Naive thymus-derived CD4-positive, alpha-beta T cell (primary cell): ENCODE data around the gene OR1F1. TPM values are rescaled to one million over a fixed set of nuclear protein-coding genes. Genes with fewer than 3 reads are reported as not detected.

Experiments used
- ATAC-seq: fragments of 150-1000 bp; cut with Tn5 transposase; 2 replicates; pipeline ENCODE4 v1.10.0; 2021; ENCODE audit warnings: mild to moderate bottlenecking, moderate library complexity
- CTCF ChIA-PET: fragments of 350-600 bp; sonication (Branson Sonifier 250); formaldehyde crosslinking; loops from one replicate; lab custom pipeline; 2021; ENCODE audit warnings: antibody characterized with exemption; lab: Charles Lee
- POLR2A ChIA-PET: fragments of 350-600 bp; sonication (Branson Sonifier 250); formaldehyde crosslinking; loops from one replicate; lab custom pipeline; 2021; ENCODE audit warnings: antibody characterized with exemption, inconsistent platforms; lab: Charles Lee
- DNase-seq, 9 donors: peaks; one replicate each; pipeline versions ENCODE4 v3.0.0 to v3.0.0-alpha.2; 2020 to 2022; ENCODE audit warnings: mixed read lengths in 1 of 9
- H3K27ac ChIP-seq: one replicate; pipeline ENCODE4 v1.7.0; 2013; ENCODE audit warnings: mild to moderate bottlenecking, low read depth, low read length, moderate library complexity
- H3K27me3 ChIP-seq, 2 donors: one replicate each; pipeline ENCODE4 v1.7.0; 2013; ENCODE audit warnings: low read length in 2 of 2, mild to moderate bottlenecking in 2 of 2, moderate library complexity in 2 of 2; ENCODE audit not compliant: control insufficient read depth in 2 of 2, insufficient read depth in 2 of 2
- H3K36me3 ChIP-seq, 3 experiments: 1 replicate in 2 of 3; 2 replicates in 1 of 3; pipeline ENCODE4 v1.7.0; 2013; ENCODE audit warnings: low read length in 3 of 3, mild to moderate bottlenecking in 3 of 3, moderate library complexity in 1 of 3; ENCODE audit not compliant: insufficient read depth in 3 of 3, control insufficient read depth in 2 of 3
- H3K4me1 ChIP-seq, 2 donors: one replicate each; pipeline ENCODE4 v1.7.0; 2013; ENCODE audit warnings: low read length in 2 of 2, mild to moderate bottlenecking in 2 of 2, moderate library complexity in 1 of 2; ENCODE audit not compliant: control insufficient read depth in 2 of 2, insufficient read depth in 2 of 2
- H3K4me3 ChIP-seq: 2 replicates; pipeline ENCODE4 v1.7.0; 2013; ENCODE audit warnings: mild to moderate bottlenecking, low read length
- H3K9me3 ChIP-seq, 3 experiments: 1 replicate in 2 of 3; 2 replicates in 1 of 3; pipeline ENCODE4 v1.7.0; 2013; ENCODE audit warnings: low read length in 3 of 3; ENCODE audit not compliant: control insufficient read depth in 2 of 3
- H3K27ac Mint-ChIP-seq, 9 donors: one replicate each; pipeline ENCODE4 v1.8.0; 2020 to 2022; ENCODE audit warnings: mixed read lengths in 9 of 9, mild to moderate bottlenecking in 8 of 9, moderate library complexity in 5 of 9, inconsistent platforms in 2 of 9
- H3K27me3 Mint-ChIP-seq, 5 donors: one replicate each; pipeline ENCODE4 v1.8.0; 2021 to 2022; ENCODE audit warnings: mixed read lengths in 5 of 5, mild to moderate bottlenecking in 1 of 5
- H3K36me3 Mint-ChIP-seq, 5 donors: one replicate each; pipeline ENCODE4 v1.8.0; 2020 to 2022; ENCODE audit warnings: mixed read lengths in 5 of 5, mild to moderate bottlenecking in 3 of 5, inconsistent platforms in 1 of 5
- H3K4me1 Mint-ChIP-seq, 7 donors: one replicate each; pipeline ENCODE4 v1.8.0; 2020 to 2022; ENCODE audit warnings: mixed read lengths in 7 of 7, mild to moderate bottlenecking in 3 of 7, inconsistent platforms in 1 of 7
- H3K4me3 Mint-ChIP-seq, 10 donors: one replicate each; pipeline ENCODE4 v1.8.0; 2020 to 2022; ENCODE audit warnings: mild to moderate bottlenecking in 10 of 10, mixed read lengths in 10 of 10, moderate library complexity in 6 of 10, inconsistent platforms in 2 of 10
- H3K9me3 Mint-ChIP-seq, 11 donors: one replicate each; pipeline ENCODE4 v1.8.0; 2020 to 2022; ENCODE audit warnings: mixed read lengths in 11 of 11, mild to moderate bottlenecking in 4 of 11, inconsistent platforms in 1 of 11, moderate library complexity in 1 of 11
- intact Hi-C, 2 donors: fragments of 100-400 bp; cut with micrococcal nuclease; formaldehyde crosslinking; loops; one replicate each; pipeline ENCODE4 v1.15.1; 2023
- polyA plus RNA-seq, 2 donors: library from polyadenylated mRNA; unstranded; fragments of 300-500 nt; fragmentation: Illumina TruSeq; gene quantifications; one replicate each; pipeline ENCODE4 v1.2.3, GENCODE V29; 2021
- total RNA-seq, 6 experiments: library from RNA in 5 of 6; stranded (reverse) in 5 of 6; gene quantifications; 1 replicate in 5 of 6; 2 replicates in 1 of 6; pipeline ENCODE4 v1.2.3 and lab custom pipeline; 2021 to 2026

Gene OR1F1
- total and polyA plus RNA-seq, 7 experiments from 2014 or later, result 0.35 to 0.41 (median 0.38) TPM; not detected in 4

GRCh38 chr16:3149193-3149530 is 38.8 kb upstream of the OR1F1 start:
- Histone ChIP-seq H3K4me1 (peaks cover 0 to 5% of the 10 kb centered on the region in 2 donors), H3K9me3 (no peaks in the 10 kb centered on the region), H3K36me3 (no peaks in the 10 kb centered on the region), H3K27ac (no peak overlapping the region), H3K4me3 (peak overlapping the region; percentile 73), H3K27me3 (no peaks in the 10 kb centered on the region)
- DNase-seq, result no peak
- intact Hi-C loops, result no loop called here
- POLR2A ChIA-PET, result interaction anchor here (0.6 to 8.0 kb wide), 7 partner anchors 10 to 252 kb away, joined by 3 to 91 read pairs (median 5); partner anchors contain the start of genes ZNF174, ZNF213 and ZSCAN32
- Mint-ChIP-seq H3K27ac (peak overlapping the region in 5 of 9 donors; percentile 46 to 68 (median 51)), H3K9me3 (peaks cover 0 to 22% (median 7%) of the 10 kb centered on the region in 11 donors), H3K4me3 (peak overlapping the region; percentile 72 to 91 (median 86)), H3K27me3 (peaks cover 0 to 19% (median 0%) of the 10 kb centered on the region in 5 donors), H3K36me3 (peaks cover 0 to 9% (median 0%) of the 10 kb centered on the region in 5 donors), H3K4me1 (peaks cover 11 to 31% (median 22%) of the 10 kb centered on the region in 7 donors)
- no peak for ATAC-seq
- CTCF ChIA-PET, result interaction anchor here (0.9 to 2.9 kb wide), 3 partner anchors 9 to 50 kb away, joined by 3 to 12 read pairs (median 5); partner anchors contain the start of gene ZSCAN10

DNA sequence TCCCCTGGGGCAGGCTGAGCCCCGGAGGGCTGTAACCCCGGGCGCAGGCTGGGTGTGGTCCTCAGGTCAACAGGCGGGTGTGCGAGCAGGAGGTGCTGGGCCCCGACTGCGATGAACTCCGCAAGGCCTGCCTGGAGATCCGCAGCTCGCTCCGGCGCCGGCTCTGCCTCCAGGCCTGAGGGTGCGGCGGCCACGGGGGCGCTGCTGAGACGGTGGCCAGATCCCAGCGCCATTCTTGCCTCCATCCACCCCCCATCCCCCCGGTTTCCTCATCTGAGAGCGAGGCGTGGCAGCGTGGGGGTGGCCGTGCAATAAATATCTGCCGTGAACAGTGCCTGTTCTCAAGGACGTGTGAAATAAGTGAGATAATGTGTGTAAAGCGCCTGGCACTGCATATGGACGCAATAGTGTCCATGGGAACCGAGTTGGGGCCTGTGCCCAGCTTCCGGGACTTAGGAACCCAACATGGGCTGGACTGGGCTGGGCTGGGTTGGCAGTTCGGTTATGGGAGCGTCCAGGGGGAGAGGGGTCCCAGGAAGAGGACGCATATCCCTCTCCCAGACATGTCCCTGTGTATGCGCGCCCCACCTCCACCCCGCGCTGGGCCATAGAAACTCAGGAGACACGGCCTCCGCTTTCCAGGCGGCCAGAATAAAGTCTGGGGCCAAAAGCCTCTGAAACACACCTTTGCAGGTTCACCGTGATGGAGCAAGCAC is 38.2 kb upstream of the OR1F1 start:
- Mint-ChIP-seq H3K27ac (peak overlapping the region; percentile 36 to 98 (median 85)), H3K4me3 (peak overlapping the region; percentile 83 to 91 (median 88)), H3K36me3 (peaks cover 0 to 12% (median 0%) of the 10 kb centered on the region in 5 donors), H3K4me1 (peaks cover 11 to 35% (median 22%) of the 10 kb centered on the region in 7 donors), H3K9me3 (peaks cover 0 to 29% (median 10%) of the 10 kb centered on the region in 11 donors), H3K27me3 (peaks cover 0 to 22% (median 0%) of the 10 kb centered on the region in 5 donors)
- POLR2A ChIA-PET, result interaction anchor here (0.6 to 8.0 kb wide), 25 partner anchors 9 to 354 kb away, joined by 3 to 91 read pairs (median 5); partner anchors contain the start of genes IL32, ZNF174, ZNF213 and ZNF597
- Histone ChIP-seq H3K27ac (peak overlapping the region; percentile 71), H3K4me1 (peaks cover 0 to 5% of the 10 kb centered on the region in 2 donors), H3K36me3 (no peaks in the 10 kb centered on the region), H3K27me3 (no peaks in the 10 kb centered on the region), H3K9me3 (peaks cover 0 to 3% (median 0%) of the 10 kb centered on the region in 3 experiments), H3K4me3 (peak overlapping the region; percentile 73)
- CTCF ChIA-PET, result interaction anchor here (0.5 to 2.9 kb wide), 8 partner anchors 8 to 131 kb away, joined by 3 to 12 read pairs (median 4); partner anchors contain the start of gene ZSCAN10
- DNase-seq (peak in 6 of 9 donors; percentile 33 to 62 (median 41)), ATAC-seq (peak; percentile 28)
- intact Hi-C loops, result loop anchor here (1.0 to 10.0 kb wide), 14 partner anchors 9 to 1655 kb away; partner anchors contain the start of genes CLUAP1 (in 1 of the 2), NLRC3 (in 1 of the 2), OR1F1 (in 1 of the 2) and ROGDI (in 1 of the 2)

DNA sequence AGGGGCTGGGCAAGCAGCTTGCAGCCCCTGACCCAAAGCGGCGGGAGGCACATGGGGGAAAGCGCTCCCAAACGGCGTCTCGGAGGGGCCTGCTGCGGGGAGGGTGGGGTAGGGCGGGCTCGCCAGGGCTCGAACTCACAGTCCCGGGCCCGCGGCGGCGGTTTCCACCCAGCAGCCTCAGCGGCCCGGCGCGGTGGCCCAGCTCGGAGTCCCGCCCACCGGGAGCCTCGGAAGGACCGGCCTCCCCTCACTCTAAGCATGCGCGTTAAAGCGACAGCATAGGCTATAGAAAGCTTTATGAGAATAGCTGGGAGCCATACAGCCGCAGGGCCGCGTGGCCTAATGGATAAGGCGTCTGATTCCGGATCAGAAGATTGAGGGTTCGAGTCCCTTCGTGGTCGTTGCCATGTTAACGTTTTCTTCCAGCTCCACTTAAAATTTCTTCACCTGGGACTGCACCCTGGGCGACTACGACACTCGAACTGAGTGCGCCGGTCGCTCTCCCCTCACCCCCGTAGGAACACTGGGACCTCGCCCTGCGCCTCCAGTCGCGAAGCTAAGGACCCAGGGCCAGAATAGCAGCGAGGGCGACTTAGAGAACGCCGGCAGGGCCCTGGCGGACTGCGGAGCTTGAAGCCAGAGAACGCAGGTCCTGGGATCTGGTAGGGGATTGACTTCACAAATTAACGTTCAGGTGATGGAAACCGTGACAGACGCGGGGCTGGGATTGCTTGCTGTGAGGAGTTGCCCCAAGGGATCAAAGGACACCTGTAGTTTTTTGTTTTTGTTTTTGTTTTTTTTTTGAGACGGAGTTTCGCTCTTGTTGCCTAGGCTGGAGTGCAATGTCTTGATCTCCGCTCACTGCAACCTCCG is 37.4 kb upstream of the OR1F1 start:
- H3K36me3 ChIP-seq, result no peaks in the 10 kb centered on the region

GRCh38 chr16:3152027-3152276 is 36.1 kb upstream of the OR1F1 start:
- peak overlapping the region; percentile 59 for H3K4me3 ChIP-seq
- no peaks in the 10 kb centered on the region for H3K36me3 ChIP-seq
- H3K4me1 Mint-ChIP-seq, result peaks cover 11 to 42% (median 22%) of the 10 kb centered on the region in 7 donors
- peak in 4 of 9 donors; percentile 30 to 47 (median 42) for DNase-seq
- H3K27ac ChIP-seq, result peak overlapping the region; percentile 24
- intact Hi-C loops, result loop anchor here (5.0 to 10.0 kb wide), 4 partner anchors 35 to 1653 kb away; partner anchors contain the start of genes NLRC3 (in 1 of the 2), OR1F1 (in 1 of the 2) and ROGDI (in 1 of the 2)
- CTCF ChIA-PET, result interaction anchor here (0.9 to 1.1 kb wide), 3 partner anchors 17 to 219 kb away, joined by 3 to 4 read pairs (median 4); partner anchors contain the start of gene ZNF213
- H3K27ac Mint-ChIP-seq, result peak overlapping the region; percentile 85 to 99 (median 95)
- peaks cover 0 to 11% (median 5%) of the 10 kb centered on the region in 3 experiments for H3K9me3 ChIP-seq
- peaks cover 0 to 48% (median 12%) of the 10 kb centered on the region in 11 donors for H3K9me3 Mint-ChIP-seq
- H3K27me3 Mint-ChIP-seq, result peaks cover 0 to 27% (median 0%) of the 10 kb centered on the region in 5 donors
- peaks cover 0 to 5% of the 10 kb centered on the region in 2 donors for H3K4me1 ChIP-seq
- ATAC-seq, result no peak
- H3K4me3 Mint-ChIP-seq, result peak overlapping the region; percentile 80 to 91 (median 87)
- H3K36me3 Mint-ChIP-seq, result peaks cover 0 to 12% (median 0%) of the 10 kb centered on the region in 5 donors
- H3K27me3 ChIP-seq, result no peaks in the 10 kb centered on the region
- POLR2A ChIA-PET, result interaction anchor here (0.6 to 8.0 kb wide), 8 partner anchors 14 to 1349 kb away, joined by 3 to 91 read pairs (median 3); partner anchors contain the start of gene ZNF213

More for the DNA sequence above, 37.4 kb upstream of the OR1F1 start:
- intact Hi-C loops, result loop anchor here (1.0 to 10.0 kb wide), 14 partner anchors 8 to 1654 kb away; partner anchors contain the start of genes CLUAP1 (in 1 of the 2), NLRC3 (in 1 of the 2), OR1F1 (in 1 of the 2) and ROGDI (in 1 of the 2)
- Histone ChIP-seq H3K27me3 (no peaks in the 10 kb centered on the region), H3K9me3 (peaks cover 0 to 5% (median 4%) of the 10 kb centered on the region in 3 experiments), H3K4me3 (peak overlapping the region; percentile 73), H3K27ac (peak overlapping the region; percentile 71), H3K4me1 (peaks cover 0 to 5% of the 10 kb centered on the region in 2 donors)
- DNase-seq (peak; percentile 90 to 100 (median 97)), ATAC-seq (peak; percentile 90)
- Mint-ChIP-seq H3K27ac (peak overlapping the region; percentile 85 to 98 (median 94)), H3K4me3 (peak overlapping the region; percentile 83 to 93 (median 90)), H3K9me3 (peaks cover 0 to 37% (median 10%) of the 10 kb centered on the region in 11 donors), H3K4me1 (peaks cover 11 to 42% (median 22%) of the 10 kb centered on the region in 7 donors), H3K36me3 (peaks cover 0 to 12% (median 0%) of the 10 kb centered on the region in 5 donors), H3K27me3 (peaks cover 0 to 25% (median 0%) of the 10 kb centered on the region in 5 donors)
- CTCF ChIA-PET, result interaction anchor here (0.5 to 2.5 kb wide), 7 partner anchors 21 to 132 kb away, joined by 3 to 9 read pairs (median 4); partner anchors contain the start of gene ZSCAN10
- POLR2A ChIA-PET, result interaction anchor here (0.6 to 8.0 kb wide), 25 partner anchors 9 to 354 kb away, joined by 3 to 91 read pairs (median 5); partner anchors contain the start of genes IL32, ZNF174, ZNF213 and ZNF597

GRCh38 chr16:3152277-3152990 is 35.6 kb upstream of the OR1F1 start:
- ChIA-PET POLR2A (interaction anchor here (0.6 to 8.0 kb wide), 9 partner anchors 13 to 1349 kb away, joined by 3 to 91 read pairs (median 3); partner anchors contain the start of gene ZNF213), CTCF (interaction anchor here (0.6 to 1.1 kb wide), 3 partner anchors 18 to 91 kb away, joined by 3 to 4 read pairs (median 3); partner anchors contain the start of gene ZNF213)
- Mint-ChIP-seq H3K4me1 (peaks cover 15 to 46% (median 27%) of the 10 kb centered on the region in 7 donors), H3K36me3 (peaks cover 0 to 13% (median 0%) of the 10 kb centered on the region in 5 donors), H3K9me3 (peaks cover 2 to 53% (median 16%) of the 10 kb centered on the region in 11 donors), H3K4me3 (peak overlapping the region; percentile 80 to 91 (median 87)), H3K27ac (peak overlapping the region; percentile 85 to 99 (median 95)), H3K27me3 (peaks cover 0 to 32% (median 0%) of the 10 kb centered on the region in 5 donors)
- H3K36me3 ChIP-seq, result no peaks in the 10 kb centered on the region
- peaks cover under 1 to 9% of the 10 kb centered on the region in 2 donors for H3K4me1 ChIP-seq
- peak overlapping the region; percentile 59 for H3K4me3 ChIP-seq
- DNase-seq (peak; percentile 54 to 92 (median 73)), ATAC-seq (peak; percentile 32)
- peaks cover 0 to 11% (median 5%) of the 10 kb centered on the region in 3 experiments for H3K9me3 ChIP-seq
- intact Hi-C loops, result loop anchor here (5.0 to 10.0 kb wide), 4 partner anchors 35 to 1652 kb away; partner anchors contain the start of genes NLRC3 (in 1 of the 2), OR1F1 (in 1 of the 2) and ROGDI (in 1 of the 2)
- peak overlapping the region; percentile 24 for H3K27ac ChIP-seq
- no peaks in the 10 kb centered on the region for H3K27me3 ChIP-seq
